KMS-11 (cell line): ENCODE results near the gene DYRK1B.
"Not testable (repeated sequence)": the region's sequence is repeated elsewhere in the genome, so short reads cannot be mapped to it uniquely, and the experiment has no call there.

Experiments used
- H2AFZ ChIP-seq: fragments of 200-600 bp; sonication (generic); 2 replicates; pipeline ENCODE4 v1.6.1; 2016; ENCODE audit warnings: antibody characterized with exemption, mixed run types, low read depth
- H3K27ac ChIP-seq: fragments of 200-600 bp; sonication (generic); 2 replicates; pipeline ENCODE4 v1.6.1; 2016; ENCODE audit warnings: mild to moderate bottlenecking, mixed run types
- H3K27me3 ChIP-seq: fragments of 200-600 bp; sonication (generic); 2 replicates; pipeline ENCODE4 v1.6.1; 2017; ENCODE audit warnings: mild to moderate bottlenecking, low read depth, mixed run types, moderate library complexity; ENCODE audit not compliant: insufficient read depth
- H3K36me3 ChIP-seq: fragments of 200-600 bp; sonication (generic); 2 replicates; pipeline ENCODE4 v1.6.1; 2017; ENCODE audit warnings: mild to moderate bottlenecking, mixed run types; ENCODE audit not compliant: insufficient read depth
- H3K4me1 ChIP-seq: fragments of 200-600 bp; sonication (generic); 2 replicates; pipeline ENCODE4 v1.6.1; 2016; ENCODE audit warnings: mild to moderate bottlenecking, low read depth, mixed run types; ENCODE audit not compliant: poor library complexity, severe bottlenecking
- H3K4me2 ChIP-seq: fragments of 200-600 bp; sonication (generic); 2 replicates; pipeline ENCODE4 v1.7.0; 2016; ENCODE audit warnings: mild to moderate bottlenecking, mixed run types
- H3K4me3 ChIP-seq: fragments of 200-600 bp; sonication (generic); IDR thresholded peaks from 2 replicates; pipeline ENCODE4 v1.6.1; 2017; ENCODE audit warnings: low read depth, low read length, mixed read lengths; ENCODE audit not compliant: insufficient read depth
- H3K79me2 ChIP-seq: fragments of 200-600 bp; sonication (generic); 2 replicates; pipeline ENCODE4 v1.6.1; 2016; ENCODE audit warnings: low read depth, mixed run types; ENCODE audit not compliant: insufficient read depth
- H3K9ac ChIP-seq: fragments of 200-600 bp; sonication (generic); 2 replicates; pipeline ENCODE4 v1.6.1; 2016; ENCODE audit warnings: mild to moderate bottlenecking, mixed run types
- H4K20me1 ChIP-seq: fragments of 200-600 bp; sonication (generic); 2 replicates; pipeline ENCODE4 v1.6.1; 2016; ENCODE audit warnings: mild to moderate bottlenecking, mixed run types; ENCODE audit not compliant: insufficient read depth
- TF ChIP-seq, protein P1 (sequence below): fragments of 200-600 bp; sonication (generic); conservative IDR thresholded peaks from 2 replicates; pipeline ENCODE4 v1.6.1; 2017; ENCODE audit warnings: low read depth, mild to moderate bottlenecking, antibody characterized with exemption, low read length, moderate library complexity, mixed read lengths

Gene DYRK1B

GRCh38 chr19:39878398-39878797, 44.4 kb upstream of the DYRK1B start:
- Histone ChIP-seq H3K4me1 (no peaks in the 10 kb centered on the region), H3K9ac (no peak overlapping the region), H4K20me1 (no peaks in the 10 kb centered on the region), H3K79me2 (no peaks in the 10 kb centered on the region), H3K27ac (no peak overlapping the region), H3K4me2 (no peak overlapping the region), H3K4me3 (no peak overlapping the region), H2AFZ (no peak overlapping the region), H3K27me3 (no peaks in the 10 kb centered on the region), H3K36me3 (no peaks in the 10 kb centered on the region)
- TF ChIP-seq, protein P1, sequence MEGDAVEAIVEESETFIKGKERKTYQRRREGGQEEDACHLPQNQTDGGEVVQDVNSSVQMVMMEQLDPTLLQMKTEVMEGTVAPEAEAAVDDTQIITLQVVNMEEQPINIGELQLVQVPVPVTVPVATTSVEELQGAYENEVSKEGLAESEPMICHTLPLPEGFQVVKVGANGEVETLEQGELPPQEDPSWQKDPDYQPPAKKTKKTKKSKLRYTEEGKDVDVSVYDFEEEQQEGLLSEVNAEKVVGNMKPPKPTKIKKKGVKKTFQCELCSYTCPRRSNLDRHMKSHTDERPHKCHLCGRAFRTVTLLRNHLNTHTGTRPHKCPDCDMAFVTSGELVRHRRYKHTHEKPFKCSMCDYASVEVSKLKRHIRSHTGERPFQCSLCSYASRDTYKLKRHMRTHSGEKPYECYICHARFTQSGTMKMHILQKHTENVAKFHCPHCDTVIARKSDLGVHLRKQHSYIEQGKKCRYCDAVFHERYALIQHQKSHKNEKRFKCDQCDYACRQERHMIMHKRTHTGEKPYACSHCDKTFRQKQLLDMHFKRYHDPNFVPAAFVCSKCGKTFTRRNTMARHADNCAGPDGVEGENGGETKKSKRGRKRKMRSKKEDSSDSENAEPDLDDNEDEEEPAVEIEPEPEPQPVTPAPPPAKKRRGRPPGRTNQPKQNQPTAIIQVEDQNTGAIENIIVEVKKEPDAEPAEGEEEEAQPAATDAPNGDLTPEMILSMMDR = no peak

DNA sequence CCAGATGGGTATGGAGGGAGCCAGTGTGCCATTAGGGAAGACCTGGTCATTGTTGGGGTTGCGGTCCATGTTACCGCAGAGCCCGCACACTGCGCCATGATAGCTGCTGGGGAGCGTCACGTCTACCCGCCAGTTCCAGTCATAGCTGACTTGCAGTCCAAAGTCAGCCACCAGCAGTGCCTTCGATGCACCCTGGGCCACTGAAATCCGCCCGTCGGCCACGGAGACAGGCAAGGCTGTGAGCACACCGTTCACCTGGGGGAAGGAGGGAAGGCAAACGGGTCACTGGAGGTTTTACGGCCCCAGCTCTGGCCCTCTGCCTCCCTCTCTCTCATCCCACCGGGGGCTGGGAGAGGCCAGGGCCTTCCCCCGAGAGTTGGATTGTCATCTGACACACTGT, 44.0 kb upstream of the DYRK1B start:
- not testable (repeated sequence) for H3K27me3 ChIP-seq, H3K4me3 ChIP-seq, H3K9ac ChIP-seq, H2AFZ ChIP-seq, H3K4me2 ChIP-seq, H3K4me1 ChIP-seq, H3K79me2 ChIP-seq, H3K36me3 ChIP-seq, H4K20me1 ChIP-seq, H3K27ac ChIP-seq

DNA sequence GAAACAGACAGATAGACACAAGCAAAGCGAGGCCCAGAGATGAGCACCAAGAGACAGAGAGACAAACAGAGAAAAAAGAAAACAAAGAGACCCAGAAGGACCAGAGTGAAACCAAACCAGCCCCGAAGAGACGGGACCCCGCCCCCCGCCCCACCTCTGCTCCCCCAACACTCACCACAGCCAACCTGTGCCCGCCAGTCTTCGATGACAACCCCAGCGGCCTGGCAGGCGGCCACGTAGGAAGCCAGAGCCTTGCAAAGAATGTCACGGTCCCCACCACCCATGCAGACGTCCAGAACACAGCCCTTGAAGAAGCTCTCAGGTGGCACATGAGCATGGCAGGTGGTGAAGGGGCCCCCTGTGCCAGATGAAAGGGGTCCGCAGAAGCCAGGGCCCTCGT, 43.5 kb upstream of the DYRK1B start:
- not testable (repeated sequence) for H2AFZ ChIP-seq, H3K79me2 ChIP-seq, H3K9ac ChIP-seq, H3K4me3 ChIP-seq, H3K4me2 ChIP-seq, H4K20me1 ChIP-seq, H3K36me3 ChIP-seq, H3K4me1 ChIP-seq, H3K27me3 ChIP-seq, H3K27ac ChIP-seq

DNA sequence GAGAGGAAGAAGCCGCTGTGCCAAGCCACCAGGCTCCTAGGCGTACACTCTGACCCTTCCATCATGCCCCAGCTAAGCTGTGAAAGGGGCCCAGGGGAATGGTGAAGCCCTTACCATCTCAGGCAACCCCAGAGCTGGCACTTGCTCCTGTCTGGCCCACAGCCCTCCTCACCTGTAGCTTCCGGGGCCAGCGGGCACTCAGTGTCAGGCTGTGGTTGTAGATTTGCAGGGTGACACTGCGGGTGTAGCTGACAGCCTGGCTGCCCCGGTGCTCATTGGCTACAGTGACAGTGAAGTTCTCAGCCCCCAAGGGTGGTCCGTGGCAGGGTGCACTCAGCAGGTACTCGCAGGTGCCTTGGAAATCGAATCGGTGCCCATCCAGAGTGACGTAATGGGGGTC, 42.5 kb upstream of the DYRK1B start:
- H3K36me3 ChIP-seq, H3K4me2 ChIP-seq, H3K27me3 ChIP-seq, H3K4me1 ChIP-seq, H3K9ac ChIP-seq, H3K4me3 ChIP-seq, H3K79me2 ChIP-seq, H4K20me1 ChIP-seq, H3K27ac ChIP-seq, H2AFZ ChIP-seq: not testable (repeated sequence)

DNA sequence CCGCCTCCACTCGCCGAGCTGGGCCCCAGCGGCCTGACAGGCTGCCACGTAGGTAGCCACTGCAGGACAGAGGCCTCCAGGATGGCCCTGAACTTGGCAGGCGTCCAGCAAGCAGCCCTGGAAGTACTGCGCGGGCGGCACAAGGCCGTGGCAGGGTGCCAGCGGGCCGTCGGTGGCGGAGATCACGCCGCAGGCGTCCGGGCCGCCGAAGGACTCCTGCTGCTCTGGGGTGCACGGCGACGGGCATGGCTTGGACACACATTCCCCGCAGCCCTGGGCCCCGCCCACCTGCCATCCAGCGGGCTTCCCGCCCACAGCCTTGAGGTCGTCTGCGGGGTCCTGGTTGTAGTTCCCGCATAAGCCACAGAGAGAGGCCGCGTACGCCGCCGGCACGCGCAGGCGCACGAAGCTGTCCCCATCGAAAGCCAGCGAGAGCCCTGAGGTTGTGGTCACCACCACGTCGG, 41.5 kb upstream of the DYRK1B start:
- not testable (repeated sequence) for H2AFZ ChIP-seq, H3K36me3 ChIP-seq, H3K79me2 ChIP-seq, H3K27me3 ChIP-seq, H3K4me1 ChIP-seq, H3K27ac ChIP-seq, H3K4me3 ChIP-seq, H3K9ac ChIP-seq, H3K4me2 ChIP-seq, H4K20me1 ChIP-seq

GRCh38 chr19:39874404-39874803, 40.4 kb upstream of the DYRK1B start:
- Histone ChIP-seq H3K27me3 (no peaks in the 10 kb centered on the region), H3K4me2 (no peak overlapping the region), H4K20me1 (no peaks in the 10 kb centered on the region), H3K9ac (no peak overlapping the region), H3K36me3 (no peaks in the 10 kb centered on the region), H2AFZ (no peak overlapping the region), H3K79me2 (no peaks in the 10 kb centered on the region), H3K4me1 (no peaks in the 10 kb centered on the region), H3K27ac (no peak overlapping the region), H3K4me3 (no peak overlapping the region)
- TF ChIP-seq, protein P1 = no peak
